A673 (cell line): ENCODE measurements around the gene SCG2.

Experiments used
- CTCF ChIP-seq: fragments of 300-800, 200-600 bp; sonication (generic); conservative IDR thresholded peaks from 2 replicates; pipeline ENCODE4 v1.5.1; 2017; ENCODE audit warnings: low read depth, mild to moderate bottlenecking, antibody characterized with exemption, low read length, moderate library complexity, mixed read lengths
- EZH2 ChIP-seq: fragments of 200-600 bp; sonication (generic); IDR thresholded peaks from 2 replicates; pipeline ENCODE4 v1.6.1; 2017; ENCODE audit warnings: borderline replicate concordance, low read depth, mild to moderate bottlenecking, mixed read lengths, antibody characterized with exemption, low read length; ENCODE audit not compliant: poor library complexity, severe bottlenecking

- TF ChIP-seq CTCF (no peak), EZH2 (no peak)
Observed at GRCh38 chr2:223649554-223650533, 47.7 kb upstream of the SCG2 start.
